MCF 10A (cell line): ENCODE measurements around the gene POLR3E. TPM values are rescaled to one million over a fixed set of nuclear protein-coding genes. Genes with fewer than 3 reads are reported as not detected.
A peak's percentile ranks its signal among the peaks of the same experiment; 100 is the strongest.
"Not testable (repeated sequence)": the region's sequence is repeated elsewhere in the genome, so short reads cannot be mapped to it uniquely, and the experiment has no call there.

Experiments used
- BruUV-seq: library from RNA; stranded (reverse); fragments of 400-500 nt; replicated peaks from 2 replicates; lab custom pipeline; 2021; lab: Mats Ljungman, UMichigan
- CTCF ChIA-PET: fragments of 300-600 bp; sonication (Branson Sonifier 250); formaldehyde crosslinking; extraction: SDS; loops from one replicate; lab custom pipeline; 2021; ENCODE audit warnings: antibody characterized with exemption, inconsistent platforms; lab: Yijun Ruan, JAX
- POLR2A ChIA-PET: fragments of 300-600, 350-650 bp; sonication (Branson Sonifier 250); formaldehyde crosslinking; extraction: SDS; loops from one replicate; lab custom pipeline; 2020; ENCODE audit warnings: antibody characterized with exemption, inconsistent platforms; lab: Yijun Ruan, JAX
- DNase-seq: peaks from one replicate; pipeline ENCODE4 v3.0.0-alpha.2; 2018; ENCODE audit not compliant: unreplicated experiment
- H3K27ac Mint-ChIP-seq: one replicate; pipeline ENCODE4 v1.8.0; 2022; ENCODE audit warnings: mild to moderate bottlenecking, low read depth, mixed read lengths; ENCODE audit not compliant: unreplicated experiment
- H3K27me3 Mint-ChIP-seq: one replicate; pipeline ENCODE4 v1.8.0; 2022; ENCODE audit warnings: mixed read lengths; ENCODE audit not compliant: insufficient read depth, unreplicated experiment
- H3K36me3 Mint-ChIP-seq: one replicate; pipeline ENCODE4 v1.8.0; 2022; ENCODE audit warnings: mild to moderate bottlenecking, moderate library complexity, mixed read lengths; ENCODE audit not compliant: insufficient read depth, unreplicated experiment
- H3K4me1 Mint-ChIP-seq: one replicate; pipeline ENCODE4 v1.8.0; 2022; ENCODE audit warnings: mixed read lengths; ENCODE audit not compliant: insufficient read depth, unreplicated experiment
- H3K4me3 Mint-ChIP-seq: one replicate; pipeline ENCODE4 v1.8.0; 2022; ENCODE audit warnings: mild to moderate bottlenecking, moderate library complexity, mixed read lengths; ENCODE audit not compliant: unreplicated experiment
- H3K9me3 Mint-ChIP-seq: one replicate; pipeline ENCODE4 v1.8.0; 2022; ENCODE audit warnings: mixed read lengths; ENCODE audit not compliant: unreplicated experiment
- intact Hi-C: fragments of 100-400 bp; cut with micrococcal nuclease; formaldehyde crosslinking; loops from 2 replicates; pipeline ENCODE4 v1.14.1; 2022
- total RNA-seq: library from RNA; stranded (reverse); gene quantifications from 2 replicates; pipeline ENCODE4 v1.2.3, GENCODE V29; 2022
- TF ChIP-seq, protein P1 (sequence below): fragments of 200-600 bp; IDR thresholded peaks from one replicate; pipeline ENCODE4 v1.8.0; 2022; ENCODE audit warnings: antibody characterized with exemption, mild to moderate bottlenecking; ENCODE audit not compliant: unreplicated experiment

Gene POLR3E
- total RNA-seq, 1 experiment from 2014 or later, result 73.8 TPM

DNA sequence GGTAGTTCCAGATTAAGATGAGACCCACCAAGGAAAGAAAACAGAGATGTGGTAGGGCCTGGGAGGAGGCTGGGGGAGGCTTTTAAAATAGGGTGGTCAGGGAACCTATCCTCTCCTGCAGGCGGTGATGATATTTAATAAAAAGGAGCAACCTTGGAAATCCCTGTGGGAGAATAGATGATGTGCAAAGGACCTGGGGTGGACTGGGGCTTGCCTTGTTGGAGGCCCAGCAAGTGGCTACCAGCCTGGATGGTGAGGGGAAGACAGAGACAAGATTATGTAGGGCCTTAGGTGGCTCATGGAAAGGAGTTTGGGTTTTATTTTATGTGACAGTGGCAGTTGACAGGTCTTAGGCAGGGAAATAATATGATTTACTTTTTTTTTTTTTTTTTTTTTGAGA lies 1.8 kb downstream of the POLR3E start:
- peaks cover 64% of the 10 kb centered on the region for H3K36me3 Mint-ChIP-seq
- DNase-seq, result no peak
- H3K4me1 Mint-ChIP-seq, result peaks cover 34% of the 10 kb centered on the region
- H3K27me3 Mint-ChIP-seq, result no peaks in the 10 kb centered on the region
- H3K9me3 Mint-ChIP-seq, result no peaks in the 10 kb centered on the region
- H3K27ac Mint-ChIP-seq, result peak overlapping the region; percentile 96
- BruUV-seq, result no TSS peak
- intact Hi-C loops, result no loop called here
- TF ChIP-seq, protein P1, sequence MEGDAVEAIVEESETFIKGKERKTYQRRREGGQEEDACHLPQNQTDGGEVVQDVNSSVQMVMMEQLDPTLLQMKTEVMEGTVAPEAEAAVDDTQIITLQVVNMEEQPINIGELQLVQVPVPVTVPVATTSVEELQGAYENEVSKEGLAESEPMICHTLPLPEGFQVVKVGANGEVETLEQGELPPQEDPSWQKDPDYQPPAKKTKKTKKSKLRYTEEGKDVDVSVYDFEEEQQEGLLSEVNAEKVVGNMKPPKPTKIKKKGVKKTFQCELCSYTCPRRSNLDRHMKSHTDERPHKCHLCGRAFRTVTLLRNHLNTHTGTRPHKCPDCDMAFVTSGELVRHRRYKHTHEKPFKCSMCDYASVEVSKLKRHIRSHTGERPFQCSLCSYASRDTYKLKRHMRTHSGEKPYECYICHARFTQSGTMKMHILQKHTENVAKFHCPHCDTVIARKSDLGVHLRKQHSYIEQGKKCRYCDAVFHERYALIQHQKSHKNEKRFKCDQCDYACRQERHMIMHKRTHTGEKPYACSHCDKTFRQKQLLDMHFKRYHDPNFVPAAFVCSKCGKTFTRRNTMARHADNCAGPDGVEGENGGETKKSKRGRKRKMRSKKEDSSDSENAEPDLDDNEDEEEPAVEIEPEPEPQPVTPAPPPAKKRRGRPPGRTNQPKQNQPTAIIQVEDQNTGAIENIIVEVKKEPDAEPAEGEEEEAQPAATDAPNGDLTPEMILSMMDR, result no peak
- ChIA-PET CTCF (interaction anchor here (0.6 to 6.7 kb wide), 8 partner anchors 57 to 1091 kb away, joined by 3 to 64 read pairs (median 4); partner anchors contain the start of gene EEF2K), POLR2A (interaction anchor here (0.7 to 4.6 kb wide), 10 partner anchors 13 to 250 kb away, joined by 3 to 104 read pairs (median 4); partner anchors contain the start of gene EEF2K)
- H3K4me3 Mint-ChIP-seq, result peak overlapping the region; percentile 86

DNA sequence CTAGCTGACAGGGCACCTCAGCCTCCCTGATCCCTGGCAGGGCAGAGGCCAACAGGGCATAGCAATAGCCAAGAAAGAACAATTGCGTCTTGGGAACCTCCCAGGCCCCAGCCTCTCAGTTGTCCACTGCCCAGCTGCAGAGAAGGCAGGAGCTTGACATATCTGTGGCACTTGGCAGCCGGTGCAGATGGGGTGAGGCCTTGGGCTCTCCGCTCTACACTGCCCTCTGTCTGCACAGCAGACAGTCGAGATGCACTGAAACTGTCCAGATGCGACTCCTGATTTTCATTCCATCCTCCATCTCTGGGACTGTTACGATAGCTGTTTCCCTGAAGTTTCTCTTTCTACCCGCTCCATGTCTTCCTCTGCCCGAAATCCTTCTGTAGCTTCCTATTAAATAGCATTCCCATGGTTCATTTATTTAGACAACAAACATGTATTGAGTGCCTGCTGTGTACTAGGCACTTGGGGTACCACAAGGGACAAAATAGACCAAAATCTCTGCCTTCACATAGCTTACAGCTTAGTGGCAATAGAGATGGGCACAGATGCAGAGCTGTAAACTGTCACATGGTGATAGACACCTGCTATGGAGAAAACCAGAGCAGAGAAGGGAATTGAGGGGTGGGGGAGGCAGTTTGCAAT lies 3.3 kb downstream of the POLR3E start:
- CTCF ChIA-PET, result interaction anchor here (0.6 to 6.7 kb wide), 51 partner anchors 8 to 886 kb away, joined by 3 to 64 read pairs (median 4); partner anchors contain the start of genes EEF2K and PDZD9
- Mint-ChIP-seq H3K9me3 (no peaks in the 10 kb centered on the region), H3K4me3 (peak overlapping the region; percentile 41), H3K4me1 (peaks cover 34% of the 10 kb centered on the region), H3K36me3 (peaks cover 64% of the 10 kb centered on the region), H3K27me3 (no peaks in the 10 kb centered on the region), H3K27ac (no peak overlapping the region)
- peak; percentile 68 for DNase-seq
- BruUV-seq, result no TSS peak
- intact Hi-C loops, result no loop called here
- POLR2A ChIA-PET, result interaction anchor here (0.5 to 1.4 kb wide), 8 partner anchors 10 to 108 kb away, joined by 3 to 7 read pairs (median 3); no protein-coding TSS in a partner anchor
- TF ChIP-seq, protein P1, result peak; percentile 54

DNA sequence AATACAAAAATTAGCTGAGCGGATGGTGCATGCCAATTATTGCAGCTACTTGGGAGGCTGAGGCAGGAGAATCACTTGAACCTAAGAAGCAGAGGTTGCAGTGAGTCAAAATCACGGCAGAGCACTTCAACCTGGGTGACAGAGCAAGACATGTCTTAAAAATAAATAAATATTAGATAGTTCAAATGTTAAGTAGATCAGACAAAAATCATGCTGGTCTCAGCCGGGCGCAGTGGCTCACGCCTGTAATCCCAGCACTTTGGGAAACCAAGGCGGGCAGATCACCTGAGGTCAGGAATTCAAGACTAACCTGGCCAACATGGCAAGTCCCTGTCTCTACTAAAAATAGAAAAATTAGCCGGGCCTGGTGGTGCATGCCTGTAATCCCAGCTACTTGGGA lies 4.2 kb downstream of the POLR3E start:
- BruUV-seq, H3K9me3 Mint-ChIP-seq, intact Hi-C loops, H3K4me3 Mint-ChIP-seq, H3K27me3 Mint-ChIP-seq, DNase-seq, H3K27ac Mint-ChIP-seq: not testable (repeated sequence)
- H3K4me1 Mint-ChIP-seq, result peaks cover 29% of the 10 kb centered on the region
- peaks cover 65% of the 10 kb centered on the region for H3K36me3 Mint-ChIP-seq
- POLR2A ChIA-PET, result interaction anchor here (0.6 to 1.4 kb wide), 4 partner anchors 23 to 109 kb away, joined by 3 read pairs; no protein-coding TSS in a partner anchor
- CTCF ChIA-PET, result interaction anchor here (0.7 to 6.7 kb wide), 22 partner anchors 10 to 885 kb away, joined by 3 to 64 read pairs (median 5); partner anchors contain the start of gene EEF2K

DNA sequence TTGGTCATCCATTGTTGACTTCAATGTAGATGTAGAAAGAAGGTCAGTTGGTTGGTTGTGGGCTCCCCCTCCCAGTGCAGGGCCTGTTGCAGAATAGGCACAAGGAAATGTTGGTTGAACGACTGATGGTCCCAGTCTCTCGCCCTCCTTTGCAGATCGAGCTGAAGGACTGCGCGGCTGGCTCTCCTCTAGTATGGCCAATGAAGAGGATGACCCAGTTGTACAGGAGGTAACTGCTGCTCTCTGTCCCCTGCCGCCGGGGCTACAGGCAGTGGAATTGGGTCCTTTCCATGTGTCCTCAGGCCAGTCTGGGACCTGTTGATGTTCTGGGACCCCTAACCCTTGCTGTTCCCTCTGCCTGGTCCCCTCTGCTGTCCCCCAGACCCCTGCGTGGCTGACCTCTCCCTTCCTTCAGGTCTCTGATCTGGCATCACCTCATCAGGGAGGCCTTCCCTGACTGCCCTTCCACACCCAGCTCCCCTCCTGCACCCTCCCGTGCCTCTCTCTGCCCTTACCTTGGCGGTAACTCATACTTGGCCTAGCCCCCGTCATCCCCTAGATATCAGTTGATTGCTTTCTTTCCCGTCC lies 5.7 kb downstream of the POLR3E start:
- intact Hi-C loops, result no loop called here
- no peak for DNase-seq
- TF ChIP-seq, protein P1, result no peak
- ChIA-PET POLR2A (no interaction called here), CTCF (interaction anchor here (0.6 to 1.1 kb wide), 6 partner anchors 12 to 337 kb away, joined by 3 to 5 read pairs (median 4); no protein-coding TSS in a partner anchor)
- no peaks in the 10 kb centered on the region for H3K27me3 Mint-ChIP-seq
- peaks cover 62% of the 10 kb centered on the region for H3K36me3 Mint-ChIP-seq
- H3K27ac Mint-ChIP-seq, result no peak overlapping the region
- no peaks in the 10 kb centered on the region for H3K9me3 Mint-ChIP-seq
- no peak overlapping the region for H3K4me3 Mint-ChIP-seq
- no TSS peak for BruUV-seq
- H3K4me1 Mint-ChIP-seq, result peaks cover 28% of the 10 kb centered on the region
